K562 (cell line): ENCODE data around the gene PRKAG2. TPM values are rescaled to one million over a fixed set of nuclear protein-coding genes. Genes with fewer than 3 reads are reported as not detected.
A peak's percentile ranks its signal among the peaks of the same experiment; 100 is the strongest.

Experiments
- ATF2 ChIP-seq: sonication (generic); formaldehyde crosslinking; IDR thresholded peaks from 2 replicates; pipeline ENCODE4 v1.8.1; 2022; ENCODE audit warnings: missing genetic modification reagents
- CBX3 ChIP-seq, 2 experiments: IDR thresholded peaks; 1 replicate in 1 of 2; 2 replicates in 1 of 2; pipeline ENCODE4 v1.6.1; 2012; ENCODE audit warnings: inconsistent platforms in 2 of 2, low read length in 2 of 2, borderline replicate concordance in 1 of 2, control low read depth in 1 of 2
- CTBP1 ChIP-seq: fragments of 450-650 bp; IDR thresholded peaks from 2 replicates; pipeline ENCODE4 v1.6.1; 2016; ENCODE audit warnings: borderline replicate concordance
- E2F6 ChIP-seq, 2 experiments: IDR thresholded peaks; 2 replicates each; pipeline ENCODE4 v1.6.1; 2011; ENCODE audit warnings: borderline replicate concordance in 1 of 2, control low read depth in 1 of 2, low read depth in 1 of 2, low read length in 1 of 2, mild to moderate bottlenecking in 1 of 2, mixed read lengths in 1 of 2, moderate library complexity in 1 of 2; ENCODE audit not compliant: insufficient read depth in 1 of 2, insufficient read length in 1 of 2, poor library complexity in 1 of 2, severe bottlenecking in 1 of 2; ENCODE audit errors: extremely low read depth in 1 of 2
- JUN ChIP-seq, 2 experiments: sonication (generic) in 1 of 2; formaldehyde crosslinking in 1 of 2; IDR thresholded peaks; 2 replicates each; pipeline versions ENCODE4 v1.6.1 to v1.8.0; 2012 to 2022; ENCODE audit warnings: borderline replicate concordance in 2 of 2, mild to moderate bottlenecking in 2 of 2, improper control_type of control experiment in 1 of 2, low read depth in 1 of 2, low read length in 1 of 2, missing genetic modification reagents in 1 of 2
- MEF2A ChIP-seq: IDR thresholded peaks from 2 replicates; pipeline ENCODE4 v1.6.1; 2011; ENCODE audit warnings: low read depth, mild to moderate bottlenecking, low read length, moderate library complexity; ENCODE audit not compliant: control insufficient read depth
- MEIS2 ChIP-seq: fragments of 450-650 bp; IDR thresholded peaks from 2 replicates; pipeline ENCODE4 v1.6.1; 2014; ENCODE audit warnings: mild to moderate bottlenecking; ENCODE audit not compliant: partially characterized antibody
- SMARCE1 ChIP-seq: fragments of 450-650 bp; IDR thresholded peaks from 2 replicates; pipeline ENCODE4 v1.7.1; 2016; ENCODE audit warnings: mild to moderate bottlenecking
- TFAP4 ChIP-seq: sonication (generic); formaldehyde crosslinking; IDR thresholded peaks from 2 replicates; pipeline ENCODE4 v1.8.0; 2022; ENCODE audit warnings: missing genetic modification reagents, mild to moderate bottlenecking, moderate library complexity, borderline replicate concordance
- VEZF1 ChIP-seq: fragments of 200-800 bp; sonication (Bioruptor generic); IDR thresholded peaks from 2 replicates; pipeline ENCODE4 v1.6.1; 2017; ENCODE audit warnings: missing genetic modification characterization, missing compliant biosample characterization
- ZBTB43 ChIP-seq: sonication (generic); formaldehyde crosslinking; IDR thresholded peaks from 2 replicates; pipeline ENCODE4 v1.8.0; 2023; ENCODE audit warnings: mild to moderate bottlenecking, missing genetic modification reagents
- ZNF316 ChIP-seq: fragments of 450-650 bp; IDR thresholded peaks from 2 replicates; pipeline ENCODE4 v1.6.1; 2016
- ZNF511 ChIP-seq: sonication (generic); formaldehyde crosslinking; IDR thresholded peaks from 2 replicates; pipeline ENCODE4 v1.8.0; 2022; ENCODE audit warnings: mild to moderate bottlenecking, missing genetic modification reagents
- ZNF740 ChIP-seq, 3 experiments: fragments of 200-800 bp in 1 of 3; sonication (Bioruptor generic) in 1 of 3; sonication (generic) in 1 of 3; formaldehyde crosslinking in 1 of 3; IDR thresholded peaks; 2 replicates each; pipeline versions ENCODE4 v1.6.1 to v1.8.0; 2016 to 2022; ENCODE audit warnings: mild to moderate bottlenecking in 2 of 3, missing compliant biosample characterization in 2 of 3, missing genetic modification characterization in 2 of 3, missing genetic modification reagents in 1 of 3
- polyA plus RNA-seq, 8 experiments: library from polyadenylated mRNA; depleted of rRNA in 4 of 8; stranded (reverse) in 5 of 8; unstranded in 3 of 8; fragments of >200 nt; fragmentation: Nextera tagmentation in 2 of 8; fragmentation: Illumina TruSeq in 1 of 8; extraction: Ambion mirVana in 2 of 8; extraction: Trizol in 1 of 8; gene quantifications; 2 replicates each; pipeline versions ENCODE4 v1.2.1 to v1.2.3, GENCODE V29; 2011 to 2014; ENCODE audit warnings: inconsistent platforms in 1 of 8, missing spikeins in 1 of 8
- total RNA-seq, 7 experiments: library from RNA; depleted of rRNA in 6 of 7; stranded (reverse); fragments of >200 nt in 6 of 7; fragmentation: Illumina TruSeq in 2 of 7; extraction: Trizol in 2 of 7; gene quantifications; 2 replicates each; pipeline versions ENCODE4 v1.2.1 to v1.2.3, GENCODE V29; 2011 to 2021; ENCODE audit warnings: low replicate concordance in 1 of 7

The PRKAG2 gene
- total and polyA plus RNA-seq, 9 of the 15 experiments (the other 6 are each of a cell fraction or from before 2014, with no cell fraction given) = 0.99 to 5.6 (median 3.3) TPM

GRCh38 chr7:151687523-151688235 is 189.2 kb downstream of the PRKAG2 start (continued):
- TF ChIP-seq TFAP4 (peak; percentile 35; the same call in 1 of the 2 replicates), ZNF511 (CRISPR knock-in tag) (0 out of 2 replicates have a peak, but pooled peaks have one; percentile 41), ATF2 (peak; percentile 84; the same call in 1 of the 2 replicates), ZNF316 (peak; percentile 90), SMARCE1 (peak; percentile 60; the same call in 1 of the 2 replicates), JUN (IDR thresholded peaks at IDR 0.05; ENCODE audit: borderline replicate concordance, low read depth, low read length) (peak; percentile 91), JUN (CRISPR knock-in tag; IDR thresholded peaks at IDR 0.05; ENCODE audit: borderline replicate concordance) (0 out of 2 replicates have a peak, but pooled peaks have one; percentile 38), CTBP1 (peak; percentile 92), MEF2A (no peak), MEIS2 (no peak), VEZF1 (peak; percentile 81), CBX3 (IDR thresholded peaks at IDR 0.05; ENCODE audit: borderline replicate concordance in 1 of 2, low read length in 2 of 2) (peak in 1 of 2 experiments; percentile 20; a peak in 1 of 3 replicates), E2F6 (IDR thresholded peaks at IDR 0.05; ENCODE audit: borderline replicate concordance in 1 of 2, extremely low read depth in 1 of 2, insufficient read depth in 1 of 2, insufficient read length in 1 of 2, low read depth in 1 of 2, low read length in 1 of 2, poor library complexity in 1 of 2, severe bottlenecking in 1 of 2) (peak in 1 of 2 experiments; percentile 24), ZNF740 (CRISPR knock-in tag; IDR thresholded peaks at IDR 0.05) (no peak), ZNF740 (tag; IDR thresholded peaks at IDR 0.05) (peak in 1 of 2 experiments; percentile 50; a peak in 2 of 4 replicates), ZBTB43 (CRISPR knock-in tag) (no peak)
